ENCODE data around the gene POR.

- TF ChIP-seq CTCF (conservative IDR thresholded peaks at IDR 0.05; ENCODE audit: low read depth, low read length) (no peak), EZH2 (IDR thresholded peaks at IDR 0.05; ENCODE audit: borderline replicate concordance, low read depth, low read length, poor library complexity, severe bottlenecking) (no peak)
These were observed 25.1 kb upstream of the POR start for GRCh38 chr7:75889826-75890225.

Measured in A673 (cell line).